HG03521 (cell line): ENCODE measurements around the gene CNGA3.

ENCODE experiments used
- ATAC-seq: cut with Tn5 transposase; IDR thresholded peaks from one replicate; pipeline ENCODE4 v1.9.1; 2021; ENCODE audit warnings: mild to moderate bottlenecking, moderate library complexity; ENCODE audit not compliant: unreplicated experiment

Gene CNGA3

GRCh38 chr2:98324181-98324580, 22.1 kb upstream of the CNGA3 start:
- no peak for ATAC-seq

DNA sequence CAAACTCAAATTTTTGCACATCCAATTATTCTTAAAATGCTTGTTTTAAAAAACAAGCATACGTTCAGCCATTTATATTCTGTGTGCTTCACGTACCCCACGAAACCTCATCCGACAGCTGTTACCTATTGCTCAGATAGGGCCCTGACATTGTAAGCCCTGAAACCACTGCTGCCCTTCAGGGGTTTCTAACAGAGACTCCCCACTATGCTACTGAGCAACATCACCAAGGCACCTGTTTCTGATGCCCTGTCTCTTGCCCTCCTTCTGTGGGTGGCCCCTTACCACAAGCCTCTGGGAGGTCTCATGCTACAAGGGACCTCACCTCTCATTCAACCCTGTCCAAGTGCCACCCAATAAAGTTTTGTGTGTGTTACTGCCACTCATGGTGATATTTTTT, 18.5 kb upstream of the CNGA3 start:
- ATAC-seq, result no peak

DNA sequence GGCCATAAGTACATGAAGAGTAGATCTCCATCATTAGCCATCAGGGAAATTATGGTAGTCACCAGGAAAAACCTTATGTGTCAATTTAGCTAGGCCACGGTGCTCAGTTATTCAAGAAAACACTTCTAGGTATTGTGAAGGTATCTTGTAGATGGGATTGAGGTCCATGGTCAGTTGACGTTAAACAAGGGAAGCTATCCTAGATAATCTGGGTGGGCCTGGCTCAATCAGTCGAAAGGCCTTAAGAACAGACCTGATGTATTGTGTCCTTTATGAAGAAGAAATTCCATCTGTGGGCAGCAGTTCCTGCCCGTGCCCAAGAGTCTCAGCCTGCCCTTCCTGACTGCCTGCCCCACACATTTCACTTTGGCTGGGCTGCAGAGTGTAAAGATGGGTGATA, 16.7 kb upstream of the CNGA3 start:
- no peak for ATAC-seq

- no peak for ATAC-seq
Measured at GRCh38 chr2:98332989-98333388, 13.3 kb upstream of the CNGA3 start.

DNA sequence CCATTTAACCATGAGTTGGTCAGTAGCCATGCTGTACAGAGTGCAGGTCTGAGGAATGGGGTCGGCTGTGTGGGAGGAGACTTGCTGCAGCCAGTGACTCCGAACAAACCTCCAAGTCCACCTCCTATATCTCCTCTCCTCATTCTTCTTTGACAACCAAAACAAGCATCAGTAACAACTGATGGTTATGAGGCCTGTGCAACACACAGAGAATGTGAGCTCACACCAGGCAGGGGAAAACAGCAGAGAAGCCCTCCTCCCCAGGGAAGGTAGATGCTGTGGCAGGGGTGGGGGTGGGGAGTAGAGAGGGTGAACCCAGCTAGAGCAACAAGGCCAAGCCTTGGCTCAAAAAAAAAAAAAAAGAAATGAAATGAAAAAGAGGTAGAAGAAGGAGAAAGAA, 12.3 kb upstream of the CNGA3 start:
- no peak for ATAC-seq

DNA sequence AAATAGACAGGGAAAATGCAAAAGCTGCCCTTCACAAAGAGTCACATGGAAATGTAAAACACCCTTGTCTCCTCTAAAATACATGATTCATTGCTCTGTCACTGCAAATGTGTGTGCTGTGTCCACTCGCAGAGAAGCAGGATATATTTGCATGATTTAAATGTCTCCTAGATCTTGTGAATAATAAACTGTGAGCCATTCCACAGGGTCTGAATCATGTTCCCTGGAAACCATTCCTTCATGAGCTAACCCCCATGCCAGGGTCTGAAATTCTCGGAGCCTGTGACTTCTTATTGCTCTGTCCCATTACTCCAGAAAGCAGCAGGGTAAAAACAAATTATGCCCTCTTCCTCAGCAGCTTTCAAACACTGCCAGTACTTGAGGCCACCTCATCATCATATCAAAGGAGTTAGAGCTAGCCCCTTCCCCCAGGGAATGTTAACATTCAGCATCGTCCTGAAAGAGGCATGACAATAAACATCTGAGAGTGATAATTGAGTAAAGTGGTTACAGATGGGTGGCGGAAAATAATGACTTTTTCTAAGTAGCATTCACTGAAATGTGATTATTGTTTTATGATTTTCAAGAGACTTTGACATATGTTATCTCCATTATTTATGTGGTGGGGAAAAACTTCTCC, 11.7 kb upstream of the CNGA3 start:
- no peak for ATAC-seq

- ATAC-seq, result no peak
Measured at GRCh38 chr2:98335271-98335670, 11.0 kb upstream of the CNGA3 start.

- no peak for ATAC-seq
Measured at GRCh38 chr2:98341241-98341640, 5.0 kb upstream of the CNGA3 start.

DNA sequence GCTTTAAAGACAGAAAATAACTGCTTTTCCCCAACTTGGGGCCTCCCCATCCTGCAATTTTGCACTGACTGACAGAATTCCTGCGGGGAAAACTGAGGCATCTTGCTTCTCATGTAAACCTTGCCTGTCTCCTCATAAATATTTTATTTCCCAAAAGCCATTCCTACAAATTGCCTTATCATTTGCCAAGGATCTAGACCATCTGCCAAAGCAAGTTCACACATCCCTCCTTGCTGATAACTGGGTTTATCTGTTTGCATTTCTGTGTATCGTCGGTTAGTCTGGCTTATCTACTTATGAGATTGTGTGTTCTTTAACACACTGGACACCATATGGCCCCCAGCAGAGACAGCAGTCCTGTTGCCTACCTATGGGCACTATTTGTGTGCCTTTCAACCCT, 3.0 kb upstream of the CNGA3 start:
- no peak for ATAC-seq

- ATAC-seq, result no peak
Measured at GRCh38 chr2:98347298-98348065, 1.2 kb downstream of the CNGA3 start.

- no peak for ATAC-seq
Measured at GRCh38 chr2:98348066-98348561, 1.9 kb downstream of the CNGA3 start.

- ATAC-seq, result no peak
Measured at GRCh38 chr2:98350411-98350810, 4.2 kb downstream of the CNGA3 start.

DNA sequence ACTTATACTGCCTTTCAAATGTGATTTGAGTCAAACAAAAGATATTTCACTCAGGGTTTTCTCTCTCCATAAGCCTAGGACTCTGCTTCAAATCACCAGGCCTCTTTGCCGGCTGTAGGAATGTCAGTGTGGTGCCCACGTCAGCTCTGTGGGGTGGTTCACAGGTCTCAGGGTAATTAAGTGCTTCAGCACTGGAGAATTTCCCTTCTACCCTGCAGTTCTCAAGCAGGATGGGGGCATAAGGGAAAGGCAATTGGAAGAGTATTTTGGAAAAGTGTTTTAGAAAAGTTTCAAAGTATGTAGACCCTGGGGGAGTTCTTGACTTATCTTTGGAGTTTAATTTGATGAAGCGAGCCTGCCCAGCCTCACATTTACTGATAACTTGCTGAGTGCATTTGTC, 9.6 kb downstream of the CNGA3 start:
- ATAC-seq, result no peak

- ATAC-seq, result no peak
Measured at GRCh38 chr2:98356729-98357128, 10.5 kb downstream of the CNGA3 start.

GRCh38 chr2:98357849-98358248, 11.6 kb downstream of the CNGA3 start:
- ATAC-seq, result no peak

DNA sequence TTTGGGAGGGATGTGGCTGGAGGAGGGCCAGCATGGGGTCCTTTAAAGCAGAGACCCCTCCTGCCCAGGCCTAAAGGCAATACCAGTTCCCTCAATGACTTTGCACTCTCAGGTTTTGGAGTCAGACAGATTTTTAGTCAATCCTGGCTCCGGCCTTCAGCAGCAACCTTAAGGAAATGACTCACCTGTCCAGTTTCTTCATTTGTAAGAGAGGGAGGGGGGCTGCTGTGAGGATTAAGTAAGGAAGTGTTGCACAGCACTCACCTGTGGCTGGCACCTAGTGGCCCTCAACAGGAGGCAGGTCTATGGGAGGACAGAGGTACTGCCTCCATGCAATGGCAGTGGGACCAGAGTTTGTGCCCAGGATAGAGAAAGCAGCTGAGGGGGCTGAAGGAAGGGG, 13.7 kb downstream of the CNGA3 start:
- no peak for ATAC-seq

GRCh38 chr2:98367721-98368120, 21.5 kb downstream of the CNGA3 start:
- ATAC-seq, result no peak

GRCh38 chr2:98369710-98370239, 23.5 kb downstream of the CNGA3 start:
- ATAC-seq, result no peak

- ATAC-seq, result no peak
Measured at GRCh38 chr2:98372121-98372520, 25.9 kb downstream of the CNGA3 start.

DNA sequence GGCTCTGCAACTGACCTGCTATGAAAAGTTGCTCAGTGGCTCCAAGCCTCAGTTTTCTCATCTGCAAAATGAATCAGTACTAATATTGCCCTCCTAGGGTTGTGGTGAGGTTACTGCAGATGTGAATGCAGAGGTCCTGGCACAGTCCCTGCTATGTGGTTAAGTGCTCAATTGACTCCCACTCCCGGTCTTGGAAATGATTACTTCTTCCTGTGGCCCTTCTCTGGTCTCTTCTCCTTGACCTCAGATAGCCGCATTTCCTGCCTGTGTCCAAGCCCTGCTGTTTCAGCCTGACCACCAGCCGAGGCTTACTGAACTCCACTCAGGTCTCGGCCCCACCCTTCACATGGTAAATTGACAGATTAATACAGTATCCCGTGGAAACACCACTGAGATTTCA, 26.3 kb downstream of the CNGA3 start:
- ATAC-seq, result no peak

- no peak for ATAC-seq
Measured at GRCh38 chr2:98374286-98374685, 28.0 kb downstream of the CNGA3 start.

- no peak for ATAC-seq
Measured at GRCh38 chr2:98374958-98375570, 28.8 kb downstream of the CNGA3 start.
